Mesenchymal stem cell (in vitro differentiated cells and primary cell): ENCODE measurements around the gene SH3BGRL2.

ENCODE experiments used
- DNase-seq: peaks from one replicate; pipeline ENCODE4 v3.0.0-alpha.2; 2013
- H2AFZ ChIP-seq: one replicate; pipeline ENCODE4 v1.6.1; 2013; ENCODE audit warnings: low read depth, mild to moderate bottlenecking, control low read depth, inconsistent platforms, low read length, moderate library complexity
- H2AK5ac ChIP-seq: 2 replicates; pipeline ENCODE4 v1.6.1; 2013; ENCODE audit warnings: low read length, moderate library complexity, mild to moderate bottlenecking, inconsistent platforms; ENCODE audit not compliant: severe bottlenecking
- H2BK120ac ChIP-seq: one replicate; pipeline ENCODE4 v1.6.1; 2013; ENCODE audit warnings: low read depth, mild to moderate bottlenecking, inconsistent platforms, low read length, moderate library complexity
- H2BK12ac ChIP-seq, 2 experiments: one replicate each; pipeline ENCODE4 v1.6.1; 2013; ENCODE audit warnings: inconsistent platforms in 2 of 2, low read length in 2 of 2, mild to moderate bottlenecking in 2 of 2, moderate library complexity in 2 of 2, control low read depth in 1 of 2
- H2BK15ac ChIP-seq: one replicate; pipeline ENCODE4 v1.6.1; 2013; ENCODE audit warnings: mild to moderate bottlenecking, low read depth, inconsistent platforms; ENCODE audit not compliant: poor library complexity, severe bottlenecking
- H2BK5ac ChIP-seq: 2 replicates; pipeline ENCODE4 v1.6.1; 2013; ENCODE audit warnings: low read depth, mild to moderate bottlenecking, low read length, control low read depth, inconsistent platforms; ENCODE audit not compliant: poor library complexity, severe bottlenecking
- H3K14ac ChIP-seq, 2 experiments: one replicate each; pipeline ENCODE4 v1.6.1; 2013; ENCODE audit warnings: inconsistent platforms in 2 of 2, low read length in 2 of 2, control low read depth in 1 of 2, mild to moderate bottlenecking in 1 of 2, moderate library complexity in 1 of 2
- H3K18ac ChIP-seq, 2 experiments: one replicate each; pipeline ENCODE4 v1.6.1; 2013; ENCODE audit warnings: inconsistent platforms in 2 of 2, low read length in 2 of 2, control low read depth in 1 of 2, low read depth in 1 of 2, mild to moderate bottlenecking in 1 of 2
- H3K23ac ChIP-seq, 2 experiments: one replicate each; pipeline ENCODE4 v1.6.1; 2013; ENCODE audit warnings: inconsistent platforms in 2 of 2, low read length in 2 of 2, mild to moderate bottlenecking in 2 of 2, moderate library complexity in 2 of 2, control low read depth in 1 of 2
- H3K27ac ChIP-seq: 2 replicates; pipeline ENCODE4 v1.5.1; 2013; ENCODE audit warnings: mild to moderate bottlenecking, moderate library complexity, low read length, control low read depth, inconsistent platforms; ENCODE audit not compliant: poor library complexity, severe bottlenecking
- H3K27me3 ChIP-seq, 2 experiments: 2 replicates each; pipeline versions ENCODE4 v1.6.1 to v1.7.0; 2013; ENCODE audit warnings: low read length in 2 of 2, mild to moderate bottlenecking in 2 of 2, moderate library complexity in 2 of 2, control low read depth in 1 of 2, inconsistent platforms in 1 of 2; ENCODE audit not compliant: control insufficient read depth in 1 of 2, insufficient read depth in 1 of 2
- H3K36me3 ChIP-seq, 2 experiments: 2 replicates each; pipeline versions ENCODE4 v1.6.1 to v1.7.0; 2013; ENCODE audit warnings: low read length in 2 of 2, control low read depth in 1 of 2, inconsistent platforms in 1 of 2, low read depth in 1 of 2, mild to moderate bottlenecking in 1 of 2; ENCODE audit not compliant: insufficient read depth in 2 of 2, control insufficient read depth in 1 of 2
- H3K4ac ChIP-seq, 2 experiments: one replicate each; pipeline ENCODE4 v1.6.1; 2013; ENCODE audit warnings: inconsistent platforms in 2 of 2, low read length in 2 of 2, mild to moderate bottlenecking in 2 of 2, moderate library complexity in 2 of 2, control low read depth in 1 of 2, low read depth in 1 of 2
- H3K4me1 ChIP-seq: 2 replicates; pipeline ENCODE4 v1.6.1; 2013; ENCODE audit warnings: low read depth, low read length, control low read depth; ENCODE audit not compliant: control insufficient read depth, insufficient read depth
- H3K4me2 ChIP-seq: 2 replicates; pipeline ENCODE4 v1.6.1; 2013; ENCODE audit warnings: low read length, mild to moderate bottlenecking, inconsistent platforms; ENCODE audit not compliant: poor library complexity, severe bottlenecking
- H3K4me3 ChIP-seq, 2 experiments: 2 replicates each; pipeline versions ENCODE4 v1.5.1 to v1.7.0; 2013; ENCODE audit warnings: low read length in 2 of 2, mild to moderate bottlenecking in 2 of 2, control low read depth in 1 of 2, low read depth in 1 of 2; ENCODE audit not compliant: insufficient read depth in 1 of 2
- H3K79me1 ChIP-seq: replicated peaks from 2 replicates; pipeline ENCODE4 v1.6.1; 2013; ENCODE audit warnings: mild to moderate bottlenecking, control low read depth, low read length, inconsistent platforms; ENCODE audit not compliant: poor library complexity, severe bottlenecking
- H3K9ac ChIP-seq: 2 replicates; pipeline ENCODE4 v1.7.0; 2013; ENCODE audit warnings: mild to moderate bottlenecking, low read length, moderate library complexity
- H3K9me3 ChIP-seq: 2 replicates; pipeline ENCODE4 v1.7.0; 2013; ENCODE audit warnings: mild to moderate bottlenecking, low read length; ENCODE audit not compliant: control insufficient read depth
- H4K8ac ChIP-seq: one replicate; pipeline ENCODE4 v1.6.1; 2013; ENCODE audit warnings: inconsistent platforms, mild to moderate bottlenecking, low read length, moderate library complexity
- H4K91ac ChIP-seq: one replicate; pipeline ENCODE4 v1.6.1; 2013; ENCODE audit warnings: mild to moderate bottlenecking, low read length, inconsistent platforms
- WGBS: methylation state at CpG from one replicate; pipeline ENCODE4 v1.1.7; 2013; ENCODE audit warnings: mixed read lengths; 5-methylcytosine and 5-hydroxymethylcytosine counted together

The SH3BGRL2 gene

GRCh38 chr6:79627422-79627821 is 3.7 kb upstream of the SH3BGRL2 start:
- Histone ChIP-seq H3K27ac (no peak overlapping the region), H3K4me2 (no peak overlapping the region), H3K9me3 (no peaks in the 10 kb centered on the region), H3K14ac (no peak overlapping the region), H2AFZ (no peak overlapping the region), H3K9ac (no peak overlapping the region), H3K4me1 (peaks cover 3% of the 10 kb centered on the region), H2BK12ac (no peak overlapping the region), H3K4me3 (no peak overlapping the region), H3K79me1 (no peaks in the 10 kb centered on the region), H3K4ac (no peak overlapping the region), H2AK5ac (no peak overlapping the region), H2BK5ac (no peak overlapping the region), H2BK15ac (no peak overlapping the region), H3K23ac (no peak overlapping the region), H4K8ac (no peak overlapping the region), H2BK120ac (no peak overlapping the region), H3K18ac (no peak overlapping the region), H4K91ac (no peak overlapping the region), H3K27me3 (peaks cover 5% of the 10 kb centered on the region in 2 experiments), H3K36me3 (no peaks in the 10 kb centered on the region)
- DNase-seq = no peak

GRCh38 chr6:79628466-79629288 is 2.5 kb upstream of the SH3BGRL2 start:
- Histone ChIP-seq H4K91ac (no peak overlapping the region), H2BK15ac (no peak overlapping the region), H2BK12ac (no peak overlapping the region), H4K8ac (no peak overlapping the region), H3K9me3 (no peaks in the 10 kb centered on the region), H3K4me1 (peaks cover 3% of the 10 kb centered on the region), H3K27me3 (peaks cover 8 to 9% of the 10 kb centered on the region in 2 experiments), H2BK5ac (no peak overlapping the region), H3K36me3 (no peaks in the 10 kb centered on the region), H2AK5ac (no peak overlapping the region), H3K23ac (no peak overlapping the region), H3K9ac (no peak overlapping the region), H3K4ac (no peak overlapping the region), H3K79me1 (no peaks in the 10 kb centered on the region), H3K14ac (no peak overlapping the region), H2BK120ac (no peak overlapping the region), H3K18ac (no peak overlapping the region), H3K27ac (no peak overlapping the region), H3K4me2 (no peak overlapping the region), H3K4me3 (no peak overlapping the region), H2AFZ (no peak overlapping the region)
- 92% methylated on average over 5 of the region's 5 CpGs for WGBS
- no peak for DNase-seq

DNA sequence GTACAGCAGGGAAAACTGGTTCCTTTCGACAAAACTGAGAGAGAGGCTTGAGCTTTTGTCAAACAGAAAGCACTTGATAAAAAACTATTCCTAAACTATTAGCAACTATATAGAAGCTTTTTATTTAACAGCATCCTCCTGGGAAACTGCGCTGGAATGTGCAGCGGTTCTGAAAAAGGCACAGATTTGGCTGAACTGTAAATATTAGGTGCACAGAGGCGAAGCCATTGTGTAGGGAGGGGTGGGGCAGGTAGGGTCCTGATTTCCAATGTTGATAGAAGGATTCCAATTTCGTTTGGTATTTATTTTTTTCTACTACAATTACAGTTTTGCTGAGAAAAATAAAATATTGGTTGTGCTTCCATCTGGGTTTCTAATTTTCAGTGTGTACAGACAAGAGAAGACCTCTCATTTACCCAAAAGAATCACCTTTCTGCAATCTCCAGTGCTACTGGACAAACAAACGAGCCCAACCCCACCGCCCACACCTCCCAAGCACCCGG is 698 bp upstream of the SH3BGRL2 start:
- Histone ChIP-seq H3K36me3 (no peaks in the 10 kb centered on the region), H3K9ac (peak overlapping the region; percentile 78), H2AFZ (peak overlapping the region; percentile 64), H3K4me1 (peaks cover 3% of the 10 kb centered on the region), H2BK15ac (no peak overlapping the region), H3K18ac (peak overlapping the region in 1 of 2 experiments; percentile 3), H4K8ac (no peak overlapping the region), H3K4me3 (peak overlapping the region; percentile 83 to 89), H4K91ac (no peak overlapping the region), H3K23ac (peak overlapping the region in 1 of 2 experiments; percentile 34), H2BK12ac (no peak overlapping the region), H3K9me3 (no peaks in the 10 kb centered on the region), H3K4ac (no peak overlapping the region), H3K27me3 (peaks cover 8 to 10% of the 10 kb centered on the region in 2 experiments), H3K79me1 (no peaks in the 10 kb centered on the region), H2BK120ac (no peak overlapping the region), H3K4me2 (peak overlapping the region; percentile 92), H2AK5ac (no peak overlapping the region), H3K27ac (no peak overlapping the region), H3K14ac (no peak overlapping the region), H2BK5ac (no peak overlapping the region)
- 55% methylated on average over 6 of the region's 8 CpGs for WGBS
- no peak for DNase-seq

DNA sequence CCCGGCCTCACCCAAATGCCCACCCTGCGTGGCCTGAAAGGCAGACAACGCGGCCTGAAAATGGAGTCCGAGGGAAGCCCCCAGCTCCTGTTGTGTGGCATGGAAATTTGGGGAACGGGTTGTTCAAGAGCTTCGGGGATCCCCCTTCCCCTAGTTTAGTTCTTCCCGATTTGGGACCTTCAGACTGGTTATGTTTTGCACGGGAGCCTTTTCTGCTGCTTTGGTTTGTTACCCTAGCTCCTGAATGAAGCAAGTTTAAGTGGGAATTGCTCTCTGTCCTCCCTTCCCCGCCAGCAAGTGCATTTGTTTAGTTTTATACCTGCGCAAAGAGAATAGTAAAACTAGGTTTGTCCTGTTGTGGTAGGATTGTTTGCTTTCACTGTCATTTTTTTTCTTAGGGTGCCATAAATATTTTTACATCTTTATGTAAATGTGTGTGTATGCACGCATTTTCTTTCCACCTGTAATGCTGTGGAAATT is 604 bp downstream of the SH3BGRL2 start:
- DNase-seq = no peak
- H2AK5ac ChIP-seq = no peak overlapping the region
- 12% methylated on average over 10 of the region's 12 CpGs for WGBS
- H3K23ac ChIP-seq = no peak overlapping the region
- H3K4ac ChIP-seq = no peak overlapping the region
- H3K14ac ChIP-seq = no peak overlapping the region
- no peak overlapping the region for H3K27ac ChIP-seq
- H3K18ac ChIP-seq = no peak overlapping the region
- H3K79me1 ChIP-seq = no peaks in the 10 kb centered on the region
- H3K27me3 ChIP-seq = peaks cover 8 to 10% of the 10 kb centered on the region in 2 experiments
- no peak overlapping the region for H4K8ac ChIP-seq
- H2BK15ac ChIP-seq = no peak overlapping the region
- H3K4me2 ChIP-seq = peak overlapping the region; percentile 92
- H3K36me3 ChIP-seq = no peaks in the 10 kb centered on the region
- no peak overlapping the region for H2BK12ac ChIP-seq
- peak overlapping the region; percentile 83 to 89 for H3K4me3 ChIP-seq
- H2BK120ac ChIP-seq = no peak overlapping the region
- no peak overlapping the region for H2AFZ ChIP-seq
- H3K9ac ChIP-seq = peak overlapping the region; percentile 78
- H4K91ac ChIP-seq = no peak overlapping the region
- H3K9me3 ChIP-seq = no peaks in the 10 kb centered on the region
- H2BK5ac ChIP-seq = no peak overlapping the region
- H3K4me1 ChIP-seq = peaks cover 3% of the 10 kb centered on the region
